Kidney (tissue), 14 donors: ENCODE results near the gene AHCYL2. TPM values are rescaled to one million over a fixed set of nuclear protein-coding genes. Genes with fewer than 3 reads are reported as not detected.

Source experiments
- DNase-seq, 5 donors: peaks; one replicate each; pipeline ENCODE4 v3.0.0-alpha.2; 2013 to 2020
- FAIRE-seq: peaks from 2 replicates; lab custom pipeline; 2012; peaks lifted over from hg19 to GRCh38; lab: Jason Lieb, UNC
- H3K27ac ChIP-seq, 2 donors: one replicate each; pipeline ENCODE4 v1.7.0; 2013; ENCODE audit warnings: low read depth in 2 of 2, low read length in 2 of 2, inconsistent platforms in 1 of 2
- H3K27me3 ChIP-seq: one replicate; pipeline ENCODE4 v1.7.1; 2013; ENCODE audit warnings: low read length, inconsistent platforms; ENCODE audit not compliant: control insufficient read depth, insufficient read depth
- H3K36me3 ChIP-seq, 3 donors: one replicate each; pipeline versions ENCODE4 v1.7.0 to v1.7.1; 2013; ENCODE audit warnings: low read length in 3 of 3, control low read depth in 1 of 3, inconsistent platforms in 1 of 3; ENCODE audit not compliant: insufficient read depth in 3 of 3, control insufficient read depth in 2 of 3
- H3K4me1 ChIP-seq, 3 donors: one replicate each; pipeline versions ENCODE4 v1.7.0 to v1.7.1; 2013; ENCODE audit warnings: low read length in 3 of 3, inconsistent platforms in 1 of 3, low read depth in 1 of 3; ENCODE audit not compliant: control insufficient read depth in 2 of 3, insufficient read depth in 2 of 3
- H3K4me3 ChIP-seq, 3 donors: one replicate each; pipeline versions ENCODE4 v1.7.0 to v1.8.1; 2013; ENCODE audit warnings: low read length in 3 of 3, control low read depth in 1 of 3, inconsistent platforms in 1 of 3
- H3K9ac ChIP-seq, 3 donors: one replicate each; pipeline versions ENCODE4 v1.7.0 to v1.7.1; 2013; ENCODE audit warnings: low read length in 3 of 3, control low read depth in 1 of 3, inconsistent platforms in 1 of 3
- H3K9me3 ChIP-seq, 3 donors: one replicate each; pipeline versions ENCODE4 v1.7.0 to v1.7.1; 2013; ENCODE audit warnings: low read length in 3 of 3, control low read depth in 1 of 3, inconsistent platforms in 1 of 3; ENCODE audit not compliant: control insufficient read depth in 2 of 3, insufficient read depth in 1 of 3
- intact Hi-C: fragments of 100-400 bp; cut with DNase I; formaldehyde crosslinking; loops from one replicate; pipeline ENCODE4 v1.11.1; 2022
- polyA plus RNA-seq: library from polyadenylated mRNA; stranded (reverse); fragments of 350-450 nt; fragmentation: Illumina TruSeq; extraction: RNeasy Lipid Tissue Mini Kit (QIAGEN cat#74804); gene quantifications from one replicate; pipeline ENCODE4 v1.2.3, GENCODE V29; 2014; ENCODE audit warnings: low read depth, low replicate concordance; ENCODE audit not compliant: insufficient read depth
- total RNA-seq: library from RNA; stranded (reverse); fragmentation: NEBNext Ultra II Directional; extraction: Animal tissue kit (Norgen Biotek cat#: 25700); gene quantifications from one replicate; pipeline ENCODE4 v1.2.1, GENCODE V29; 2021
- TF ChIP-seq, protein P1 (sequence below): IDR thresholded peaks from 3 replicates; pipeline ENCODE4 v1.5.1; 2012; ENCODE audit warnings: mild to moderate bottlenecking, moderate library complexity, borderline replicate concordance; ENCODE audit not compliant: insufficient read depth; ENCODE audit errors: extremely low read depth
- donor health status: control.
- donor health status: control.
- donor health status: control.
- donor health status: control.
- donor health status: control.
- donor health status: DM: yes; HTN: yes; CAD: no.
- donor health status: Normal renal cell carcinoma (clear cell type).

The AHCYL2 gene
- total and polyA plus RNA-seq, 2 donors from 2014 or later = 19.5 to 25.2 TPM

DNA sequence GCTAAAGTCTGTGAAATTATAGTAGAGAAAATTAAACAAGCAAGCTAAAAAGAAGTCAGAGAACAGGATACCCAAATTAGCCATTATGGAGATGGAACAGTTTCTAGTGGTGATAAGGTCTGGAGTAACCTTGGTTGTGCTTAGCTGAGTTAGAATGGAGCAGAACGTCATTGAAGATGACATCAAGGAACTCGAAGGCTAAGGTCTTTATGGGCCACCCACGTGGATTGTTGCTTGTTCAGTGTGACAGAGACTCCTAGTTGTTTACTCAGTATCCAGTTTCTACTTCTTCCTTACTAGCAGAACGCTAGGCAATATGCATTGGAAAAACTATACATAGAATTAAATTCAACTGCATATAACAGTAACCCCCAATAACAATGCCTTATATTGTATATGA lies 39.7 kb downstream of the AHCYL2 start:
- H3K4me3 ChIP-seq = no peak overlapping the region
- intact Hi-C loops = no loop called here
- no peak overlapping the region for H3K9ac ChIP-seq
- H3K4me1 ChIP-seq = peaks cover 0 to 2% (median 0%) of the 10 kb centered on the region in 3 donors
- FAIRE-seq (no peak), DNase-seq (peak in 2 of 5 donors; percentile 43 to 51)
- H3K27ac ChIP-seq = no peak overlapping the region
- H3K9me3 ChIP-seq = no peaks in the 10 kb centered on the region
- no peaks in the 10 kb centered on the region for H3K36me3 ChIP-seq
- TF ChIP-seq, protein P1, sequence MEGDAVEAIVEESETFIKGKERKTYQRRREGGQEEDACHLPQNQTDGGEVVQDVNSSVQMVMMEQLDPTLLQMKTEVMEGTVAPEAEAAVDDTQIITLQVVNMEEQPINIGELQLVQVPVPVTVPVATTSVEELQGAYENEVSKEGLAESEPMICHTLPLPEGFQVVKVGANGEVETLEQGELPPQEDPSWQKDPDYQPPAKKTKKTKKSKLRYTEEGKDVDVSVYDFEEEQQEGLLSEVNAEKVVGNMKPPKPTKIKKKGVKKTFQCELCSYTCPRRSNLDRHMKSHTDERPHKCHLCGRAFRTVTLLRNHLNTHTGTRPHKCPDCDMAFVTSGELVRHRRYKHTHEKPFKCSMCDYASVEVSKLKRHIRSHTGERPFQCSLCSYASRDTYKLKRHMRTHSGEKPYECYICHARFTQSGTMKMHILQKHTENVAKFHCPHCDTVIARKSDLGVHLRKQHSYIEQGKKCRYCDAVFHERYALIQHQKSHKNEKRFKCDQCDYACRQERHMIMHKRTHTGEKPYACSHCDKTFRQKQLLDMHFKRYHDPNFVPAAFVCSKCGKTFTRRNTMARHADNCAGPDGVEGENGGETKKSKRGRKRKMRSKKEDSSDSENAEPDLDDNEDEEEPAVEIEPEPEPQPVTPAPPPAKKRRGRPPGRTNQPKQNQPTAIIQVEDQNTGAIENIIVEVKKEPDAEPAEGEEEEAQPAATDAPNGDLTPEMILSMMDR = no peak
- H3K27me3 ChIP-seq = no peaks in the 10 kb centered on the region

DNA sequence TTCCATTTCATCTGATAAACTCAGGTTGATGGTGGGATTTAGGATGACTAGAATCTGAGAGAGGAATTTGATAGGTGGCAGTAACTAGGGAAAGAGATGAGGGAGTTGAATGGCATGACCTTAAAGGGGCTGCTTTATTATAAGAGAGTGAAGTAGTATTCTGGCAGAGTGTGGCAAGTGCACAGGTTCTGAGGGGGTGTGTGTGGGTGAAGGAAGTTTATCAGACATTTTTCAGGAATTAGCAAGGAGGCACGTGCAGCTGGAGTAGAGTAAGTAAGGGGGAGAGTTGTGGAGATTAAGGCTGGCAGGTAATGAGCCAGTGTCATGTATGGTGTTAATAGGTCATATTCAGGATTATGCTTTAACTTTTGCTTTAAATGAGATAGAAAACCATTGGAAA lies 40.5 kb downstream of the AHCYL2 start:
- Histone ChIP-seq H3K9ac (no peak overlapping the region), H3K27me3 (no peaks in the 10 kb centered on the region), H3K36me3 (no peaks in the 10 kb centered on the region), H3K27ac (no peak overlapping the region), H3K4me3 (no peak overlapping the region), H3K9me3 (no peaks in the 10 kb centered on the region), H3K4me1 (no peaks in the 10 kb centered on the region)
- intact Hi-C loops = no loop called here
- DNase-seq (no peak), FAIRE-seq (no peak)
- TF ChIP-seq, protein P1 = no peak

DNA sequence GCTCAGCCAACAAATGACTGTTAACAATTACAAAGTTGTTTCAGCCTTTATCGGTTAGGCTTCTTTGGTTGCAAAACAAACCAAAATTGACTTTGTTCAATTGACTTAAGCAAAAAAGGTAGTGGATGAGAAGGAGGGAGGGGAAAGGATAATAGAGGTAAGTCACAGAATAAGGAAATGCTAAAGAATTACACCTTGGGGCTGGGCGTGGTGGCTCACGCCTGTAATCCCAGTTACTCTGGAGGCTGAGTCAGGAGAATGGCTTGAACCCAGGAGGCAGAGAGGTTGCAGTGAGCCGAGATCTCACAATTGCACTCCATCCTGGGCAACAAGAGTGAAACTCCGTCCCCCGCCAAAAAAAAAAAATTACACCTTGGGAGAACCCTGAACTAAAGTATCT lies 41.4 kb downstream of the AHCYL2 start:
- H3K9ac ChIP-seq = no peak overlapping the region
- intact Hi-C loops = no loop called here
- no peak for DNase-seq
- no peaks in the 10 kb centered on the region for H3K4me1 ChIP-seq
- TF ChIP-seq, protein P1 = no peak
- no peaks in the 10 kb centered on the region for H3K9me3 ChIP-seq
- no peaks in the 10 kb centered on the region for H3K27me3 ChIP-seq
- H3K36me3 ChIP-seq = no peaks in the 10 kb centered on the region
- H3K4me3 ChIP-seq = no peak overlapping the region
- FAIRE-seq = no peak
- H3K27ac ChIP-seq = no peak overlapping the region

DNA sequence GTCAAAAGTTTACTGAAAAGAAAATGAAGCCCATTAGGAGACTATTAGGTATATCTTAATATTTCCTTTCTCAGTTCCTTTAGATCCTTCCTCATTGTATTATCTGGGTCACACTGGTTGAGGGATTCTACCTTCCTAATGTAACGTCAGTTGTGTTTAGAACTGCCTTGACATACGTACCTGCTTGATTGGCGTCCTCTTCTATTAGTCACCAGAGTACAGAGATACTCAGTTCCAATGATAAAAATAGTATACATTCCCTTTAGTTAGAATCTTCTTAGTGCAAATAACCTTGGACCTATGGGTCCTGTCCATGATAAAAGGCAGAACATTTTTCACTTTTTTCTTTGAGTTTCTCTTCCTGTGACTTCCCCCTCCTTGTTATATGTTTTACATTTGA lies 45.2 kb downstream of the AHCYL2 start:
- intact Hi-C loops = no loop called here
- no peaks in the 10 kb centered on the region for H3K9me3 ChIP-seq
- peaks cover 0 to 3% (median 0%) of the 10 kb centered on the region in 3 donors for H3K36me3 ChIP-seq
- DNase-seq (no peak), FAIRE-seq (no peak)
- H3K4me1 ChIP-seq = no peaks in the 10 kb centered on the region
- TF ChIP-seq, protein P1 = no peak
- H3K27ac ChIP-seq = no peak overlapping the region
- no peak overlapping the region for H3K9ac ChIP-seq
- H3K27me3 ChIP-seq = no peaks in the 10 kb centered on the region
- H3K4me3 ChIP-seq = no peak overlapping the region
